Right ventricle myocardium inferior (tissue), 1 donor: ENCODE data around the gene WNT5B. TPM values are rescaled to one million over a fixed set of nuclear protein-coding genes. Genes with fewer than 3 reads are reported as not detected.

Source experiments
- ATAC-seq: fragments of 200-7000 bp; cut with Tn5 transposase; one replicate; pipeline ENCODE4 v1.9.1; 2020; ENCODE audit warnings: mild to moderate bottlenecking, moderate library complexity
- DNase-seq: peaks from one replicate; pipeline ENCODE4 v3.0.0; 2021; ENCODE audit errors: missing footprints
- intact Hi-C: fragments of 100-400 bp; cut with DNase I; formaldehyde crosslinking; loops from one replicate; pipeline ENCODE4 v1.11.0; 2022
- long read RNA-seq: library from polyadenylated mRNA; unstranded; transcript quantifications from one replicate; pipeline ENCODE4 v2.0.0, GENCODE V29; 2021
- total RNA-seq: library from RNA; stranded (reverse); fragmentation: NEBNext Ultra II Directional; extraction: Animal tissue kit (Norgen Biotek cat#: 25700); gene quantifications from one replicate; pipeline ENCODE4 v1.2.1, GENCODE V29; 2021
- donor health status: DM: no; HTN: yes; CAD: no; lungs with severe emphysema.

The WNT5B gene
- 2.9 TPM for total RNA-seq
- long read RNA-seq, partial matches to known transcripts: 1 of 8 reads
- long read RNA-seq, other reads (novel, unspliced or antisense): 7 of 8 reads

- intact Hi-C loops: no loop called here
- ATAC-seq (no peak), DNase-seq (no peak)
These were observed at the start of gene WNT5B for GRCh38 chr12:1628666-1629337. Gene WNT5B, plus strand, starts transcription at chr12:1629231. Its CDS starts 2,124 bp downstream, at chr12:1631355.

GRCh38 chr12:1579651-1580435, 49.2 kb upstream of the WNT5B start:
- ATAC-seq (no peak), DNase-seq (no peak)
- intact Hi-C loops: loop anchor here (10.0 kb wide), 2 partner anchors 295 to 375 kb away; no protein-coding TSS in a partner anchor

- intact Hi-C loops: loop anchor here (10.0 kb wide), 2 partner anchors 296 to 376 kb away; no protein-coding TSS in a partner anchor
- DNase-seq: no peak
- ATAC-seq: no peak
These were observed 48.5 kb upstream of the WNT5B start for GRCh38 chr12:1580526-1580925.

- ATAC-seq (no peak), DNase-seq (no peak)
- intact Hi-C loops: loop anchor here (10.0 kb wide), 2 partner anchors 297 to 377 kb away; no protein-coding TSS in a partner anchor
These were observed 46.9 kb upstream of the WNT5B start for GRCh38 chr12:1581973-1582708.

GRCh38 chr12:1582709-1583050, 46.4 kb upstream of the WNT5B start:
- intact Hi-C loops: loop anchor here (1.0 to 10.0 kb wide), 3 partner anchors 298 to 464 kb away; no protein-coding TSS in a partner anchor
- DNase-seq: no peak
- no peak for ATAC-seq

GRCh38 chr12:1583421-1584078, 45.5 kb upstream of the WNT5B start:
- ATAC-seq: peak; percentile 85
- intact Hi-C loops: loop anchor here (1.0 to 10.0 kb wide), 3 partner anchors 299 to 465 kb away; no protein-coding TSS in a partner anchor
- DNase-seq: no peak

- DNase-seq: no peak
- ATAC-seq: no peak
- intact Hi-C loops: loop anchor here (10.0 kb wide), 2 partner anchors 300 to 380 kb away; no protein-coding TSS in a partner anchor
These were observed 44.7 kb upstream of the WNT5B start for GRCh38 chr12:1584326-1584725.

GRCh38 chr12:1587927-1588574, 41.0 kb upstream of the WNT5B start:
- intact Hi-C loops: loop anchor here (10.0 kb wide), 2 partner anchors 303 to 383 kb away; no protein-coding TSS in a partner anchor
- ATAC-seq (no peak), DNase-seq (no peak)

GRCh38 chr12:1588575-1588947, 40.5 kb upstream of the WNT5B start:
- DNase-seq (no peak), ATAC-seq (no peak)
- intact Hi-C loops: loop anchor here (10.0 kb wide), 2 partner anchors 304 to 384 kb away; no protein-coding TSS in a partner anchor

- intact Hi-C loops: loop anchor here (5.0 kb wide), 1 partner anchor 598 kb away; the partner anchor contains the start of gene ERC1
- ATAC-seq: peak; percentile 60
These were observed 38.6 kb upstream of the WNT5B start for GRCh38 chr12:1590221-1590979.

GRCh38 chr12:1591034-1591433, 38.0 kb upstream of the WNT5B start:
- intact Hi-C loops: loop anchor here (5.0 kb wide), 1 partner anchor 599 kb away; the partner anchor contains the start of gene ERC1
- ATAC-seq (no peak), DNase-seq (no peak)

More at GRCh38 chr12:1590221-1590979, 38.6 kb upstream of the WNT5B start:
- DNase-seq: no peak

GRCh38 chr12:1591543-1591942, 37.5 kb upstream of the WNT5B start:
- no peak for ATAC-seq
- DNase-seq: no peak
- intact Hi-C loops: loop anchor here (5.0 kb wide), 1 partner anchor 599 kb away; the partner anchor contains the start of gene ERC1

- DNase-seq (no peak), ATAC-seq (no peak)
- intact Hi-C loops: loop anchor here (5.0 kb wide), 1 partner anchor 600 kb away; the partner anchor contains the start of gene ERC1
These were observed 36.4 kb upstream of the WNT5B start for GRCh38 chr12:1592444-1593173.

GRCh38 chr12:1593174-1594005, 35.6 kb upstream of the WNT5B start:
- intact Hi-C loops: loop anchor here (5.0 kb wide), 1 partner anchor 601 kb away; the partner anchor contains the start of gene ERC1
- DNase-seq: peak; percentile 78
- ATAC-seq: peak; percentile 6

- DNase-seq (no peak), ATAC-seq (peak; percentile 58)
- intact Hi-C loops: loop anchor here (5.0 kb wide), 1 partner anchor 602 kb away; the partner anchor contains the start of gene ERC1
These were observed 35.1 kb upstream of the WNT5B start for GRCh38 chr12:1594006-1594260.
